Nephron progenitor cell (in vitro differentiated cells): ENCODE measurements around the gene NKX2-3.

Source experiments
- DNase-seq: peaks from one replicate; pipeline ENCODE4 v3.0.0; 2021
- H3K27ac Mint-ChIP-seq: 2 replicates; pipeline ENCODE4 v1.8.0; 2021; ENCODE audit warnings: mild to moderate bottlenecking, moderate library complexity, mixed read lengths
- H3K27me3 Mint-ChIP-seq: 2 replicates; pipeline ENCODE4 v1.8.0; 2021; ENCODE audit warnings: mild to moderate bottlenecking, low read depth, mixed read lengths; ENCODE audit not compliant: poor library complexity
- H3K36me3 Mint-ChIP-seq: 2 replicates; pipeline ENCODE4 v1.8.0; 2021; ENCODE audit warnings: low read depth, mixed read lengths
- H3K4me1 Mint-ChIP-seq: 2 replicates; pipeline ENCODE4 v1.8.0; 2021; ENCODE audit warnings: mixed read lengths
- H3K4me3 Mint-ChIP-seq: 2 replicates; pipeline ENCODE4 v1.8.0; 2021; ENCODE audit warnings: mild to moderate bottlenecking, moderate library complexity, mixed read lengths
- H3K9me3 Mint-ChIP-seq: 2 replicates; pipeline ENCODE4 v1.8.0; 2021; ENCODE audit warnings: mild to moderate bottlenecking, moderate library complexity, mixed read lengths
- TF ChIP-seq, protein P1 (sequence below): fragments of 200-600 bp; sonication (generic); IDR thresholded peaks from 2 replicates; pipeline ENCODE4 v1.5.0; 2021; ENCODE audit warnings: antibody characterized with exemption

NKX2-3 gene

DNA sequence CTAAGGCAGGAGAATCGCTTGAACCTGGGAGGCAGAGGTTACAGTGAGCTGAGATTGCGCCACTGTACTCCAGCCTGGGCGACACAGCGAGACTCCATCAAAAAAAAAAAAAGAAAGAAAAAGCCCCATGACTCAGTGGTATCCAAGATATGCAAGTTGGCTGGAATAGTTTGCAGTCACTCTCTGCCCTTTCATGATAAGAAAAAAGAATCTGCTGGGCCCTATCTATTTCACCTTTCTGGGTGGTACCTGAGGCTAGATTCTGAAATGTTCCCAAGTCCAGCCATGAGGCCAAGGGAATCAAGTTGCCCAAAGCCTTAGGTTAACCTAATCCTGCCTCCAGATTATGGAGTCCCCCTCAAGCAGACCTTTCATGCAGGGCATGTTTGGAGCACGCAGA lies 24.3 kb downstream of the NKX2-3 start:
- TF ChIP-seq, protein P1, sequence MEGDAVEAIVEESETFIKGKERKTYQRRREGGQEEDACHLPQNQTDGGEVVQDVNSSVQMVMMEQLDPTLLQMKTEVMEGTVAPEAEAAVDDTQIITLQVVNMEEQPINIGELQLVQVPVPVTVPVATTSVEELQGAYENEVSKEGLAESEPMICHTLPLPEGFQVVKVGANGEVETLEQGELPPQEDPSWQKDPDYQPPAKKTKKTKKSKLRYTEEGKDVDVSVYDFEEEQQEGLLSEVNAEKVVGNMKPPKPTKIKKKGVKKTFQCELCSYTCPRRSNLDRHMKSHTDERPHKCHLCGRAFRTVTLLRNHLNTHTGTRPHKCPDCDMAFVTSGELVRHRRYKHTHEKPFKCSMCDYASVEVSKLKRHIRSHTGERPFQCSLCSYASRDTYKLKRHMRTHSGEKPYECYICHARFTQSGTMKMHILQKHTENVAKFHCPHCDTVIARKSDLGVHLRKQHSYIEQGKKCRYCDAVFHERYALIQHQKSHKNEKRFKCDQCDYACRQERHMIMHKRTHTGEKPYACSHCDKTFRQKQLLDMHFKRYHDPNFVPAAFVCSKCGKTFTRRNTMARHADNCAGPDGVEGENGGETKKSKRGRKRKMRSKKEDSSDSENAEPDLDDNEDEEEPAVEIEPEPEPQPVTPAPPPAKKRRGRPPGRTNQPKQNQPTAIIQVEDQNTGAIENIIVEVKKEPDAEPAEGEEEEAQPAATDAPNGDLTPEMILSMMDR = no peak
- Mint-ChIP-seq H3K9me3 (no peaks in the 10 kb centered on the region), H3K4me3 (no peak overlapping the region), H3K4me1 (peaks cover 10% of the 10 kb centered on the region), H3K36me3 (no peaks in the 10 kb centered on the region), H3K27ac (no peak overlapping the region), H3K27me3 (peaks cover 75% of the 10 kb centered on the region)
- no peak for DNase-seq

DNA sequence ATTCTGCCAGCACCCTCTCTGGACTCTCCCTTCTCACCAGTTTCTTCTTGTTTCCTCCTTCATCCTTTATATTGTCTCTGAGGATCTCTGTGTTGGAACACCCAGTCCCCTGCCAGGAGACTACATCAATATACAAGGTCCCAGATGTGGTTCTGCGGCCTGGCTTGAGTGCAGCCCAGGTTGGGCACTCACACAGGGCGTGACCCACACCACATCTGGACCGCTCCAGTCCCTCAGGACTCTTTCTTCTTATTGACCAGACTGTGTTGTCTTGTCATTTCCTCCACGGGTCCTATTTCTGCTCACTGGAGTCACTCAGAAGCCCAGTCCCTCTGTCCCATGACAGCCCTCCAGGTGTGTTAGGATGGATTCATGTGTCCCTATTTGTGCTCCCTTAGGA lies 26.0 kb downstream of the NKX2-3 start:
- no peak overlapping the region for H3K4me3 Mint-ChIP-seq
- peaks cover 74% of the 10 kb centered on the region for H3K27me3 Mint-ChIP-seq
- no peaks in the 10 kb centered on the region for H3K9me3 Mint-ChIP-seq
- H3K36me3 Mint-ChIP-seq = no peaks in the 10 kb centered on the region
- no peak for DNase-seq
- TF ChIP-seq, protein P1 = no peak
- no peak overlapping the region for H3K27ac Mint-ChIP-seq
- peaks cover 9% of the 10 kb centered on the region for H3K4me1 Mint-ChIP-seq

DNA sequence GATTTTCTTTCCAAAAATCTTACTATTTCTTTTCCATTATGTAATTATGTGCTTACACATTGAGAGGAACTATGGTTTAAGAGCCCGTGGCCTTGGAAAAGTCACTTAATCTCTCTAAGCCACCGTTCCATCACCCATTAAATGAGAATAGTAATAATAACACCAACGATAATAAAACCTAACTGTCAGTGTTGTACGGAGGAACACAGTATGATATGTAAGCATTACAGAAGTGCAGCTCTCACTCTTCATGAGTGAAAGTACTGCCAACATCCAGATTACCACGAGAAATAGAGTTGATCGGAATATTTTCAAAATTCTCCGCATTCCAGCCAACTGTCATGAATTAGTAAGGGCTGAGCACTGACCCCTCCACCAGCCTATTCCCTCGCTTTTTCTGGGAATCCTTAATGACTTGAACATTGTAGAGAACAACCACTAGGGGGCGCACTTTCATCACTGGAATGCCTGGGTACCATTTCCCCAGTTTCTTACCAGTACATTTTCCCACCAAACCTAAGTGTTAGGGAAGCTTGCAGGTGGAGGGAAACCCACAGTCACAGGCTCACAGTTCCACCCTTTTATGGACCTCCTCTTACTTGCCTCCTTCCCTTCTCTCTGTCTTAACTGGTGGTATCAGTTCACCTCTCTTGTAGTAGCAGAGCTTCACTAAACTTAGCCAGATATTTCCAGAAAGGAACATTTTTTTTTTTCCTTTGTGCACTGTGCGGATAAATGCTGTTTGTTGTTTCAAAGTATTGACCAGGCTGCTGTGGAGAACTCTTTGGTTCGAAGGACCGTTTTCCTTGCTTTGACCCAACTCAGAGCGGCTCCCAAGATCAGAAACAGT lies 27.8 kb downstream of the NKX2-3 start:
- Mint-ChIP-seq H3K9me3 (no peaks in the 10 kb centered on the region), H3K27me3 (peaks cover 62% of the 10 kb centered on the region), H3K36me3 (no peaks in the 10 kb centered on the region), H3K4me1 (peaks cover 5% of the 10 kb centered on the region), H3K4me3 (no peak overlapping the region), H3K27ac (no peak overlapping the region)
- TF ChIP-seq, protein P1 = peak; percentile 87
- DNase-seq = peak; percentile 76

DNA sequence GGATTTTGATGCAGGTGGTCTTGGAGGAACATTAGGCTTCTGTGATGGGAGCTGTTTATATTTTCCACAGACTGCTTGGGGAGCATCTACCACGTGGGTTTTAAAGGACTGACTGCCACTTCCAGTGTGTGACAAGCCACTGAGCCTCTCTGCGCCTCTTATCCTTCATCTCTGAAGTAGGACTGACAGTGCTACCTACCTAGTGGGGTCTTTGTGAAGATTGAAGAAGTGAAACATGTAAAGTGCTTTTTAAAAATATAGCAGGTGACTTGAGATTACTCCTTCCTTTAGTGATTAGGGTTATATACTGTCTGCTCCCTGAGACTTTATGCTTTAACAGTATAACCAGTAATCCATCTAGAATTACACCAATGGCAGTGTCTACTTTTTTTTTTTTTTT lies 29.9 kb downstream of the NKX2-3 start:
- no peak overlapping the region for H3K4me3 Mint-ChIP-seq
- H3K27me3 Mint-ChIP-seq = peaks cover 60% of the 10 kb centered on the region
- H3K4me1 Mint-ChIP-seq = no peaks in the 10 kb centered on the region
- DNase-seq = no peak
- no peaks in the 10 kb centered on the region for H3K36me3 Mint-ChIP-seq
- TF ChIP-seq, protein P1 = no peak
- no peaks in the 10 kb centered on the region for H3K9me3 Mint-ChIP-seq
- H3K27ac Mint-ChIP-seq = no peak overlapping the region

DNA sequence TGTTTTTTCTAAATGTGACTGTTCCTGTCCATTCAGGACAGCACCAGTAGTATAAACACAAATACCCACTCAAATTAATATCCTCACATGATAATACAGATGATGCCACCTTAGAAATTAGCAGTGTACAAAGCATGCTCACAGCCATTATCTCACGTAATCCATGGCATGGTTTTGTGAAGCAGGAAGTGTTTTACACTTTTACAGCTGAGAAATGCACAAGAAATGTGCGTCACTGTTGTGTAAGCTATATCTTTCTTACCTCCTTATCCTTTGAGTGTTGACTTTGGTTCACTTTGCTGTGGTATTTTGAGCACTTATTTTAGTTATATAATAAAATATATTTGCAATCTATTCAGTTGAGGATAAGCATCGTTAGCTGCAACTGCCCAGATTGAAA lies 31.6 kb downstream of the NKX2-3 start:
- TF ChIP-seq, protein P1 = no peak
- Mint-ChIP-seq H3K9me3 (no peaks in the 10 kb centered on the region), H3K4me1 (peaks cover 8% of the 10 kb centered on the region), H3K27ac (no peak overlapping the region), H3K36me3 (no peaks in the 10 kb centered on the region), H3K27me3 (peaks cover 51% of the 10 kb centered on the region), H3K4me3 (no peak overlapping the region)
- DNase-seq = no peak

DNA sequence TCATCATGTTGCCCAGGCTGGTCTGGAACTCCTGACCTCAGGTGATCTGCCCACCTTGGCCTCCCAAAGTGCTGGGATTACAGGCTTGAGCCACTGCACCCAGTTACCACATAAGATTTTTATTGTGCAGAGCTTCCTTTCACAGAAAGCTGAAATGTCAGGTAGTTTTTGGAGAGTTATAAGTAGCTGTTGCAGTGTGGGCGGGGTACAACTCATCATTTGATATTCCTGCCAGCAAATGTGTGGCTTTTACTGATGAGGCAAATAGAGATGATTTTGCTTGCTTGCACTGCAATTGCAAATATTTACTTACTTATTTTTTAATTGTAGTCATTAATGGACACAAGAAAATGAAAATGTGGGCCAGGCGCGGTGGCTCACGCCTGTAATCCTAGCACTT lies 32.4 kb downstream of the NKX2-3 start:
- Mint-ChIP-seq H3K4me1 (peaks cover 9% of the 10 kb centered on the region), H3K4me3 (no peak overlapping the region), H3K36me3 (no peaks in the 10 kb centered on the region), H3K9me3 (no peaks in the 10 kb centered on the region), H3K27ac (no peak overlapping the region), H3K27me3 (peaks cover 45% of the 10 kb centered on the region)
- TF ChIP-seq, protein P1 = no peak
- no peak for DNase-seq
